Measurements from ENCODE around the gene SMDT1. TPM values are rescaled to one million over a fixed set of nuclear protein-coding genes. Genes with fewer than 3 reads are reported as not detected.
"Not testable (repeated sequence)": the region's sequence is repeated elsewhere in the genome, so short reads cannot be mapped to it uniquely, and the experiment has no call there.

SMDT1 gene
- total and polyA plus RNA-seq, 10 of the 15 experiments (the other 5 are each of a cell fraction or from before 2014, with no cell fraction given), result 19.7 to 176 (median 66.3) TPM

- ATAC-seq; RAD21 ChIA-PET (ENCODE audit: unreplicated experiment); H3K9ac ChIP-seq (ENCODE audit: control insufficient read depth, insufficient read depth, low read length); H3K36me3 ChIP-seq (ENCODE audit: control insufficient read depth in 2 of 2, insufficient read depth in 2 of 2, low read length in 1 of 2); H2AFZ ChIP-seq (ENCODE audit: control insufficient read depth, low read depth, low read length); H3K27ac ChIP-seq (ENCODE audit: control insufficient read depth, insufficient read depth); intact Hi-C loops (cut with micrococcal nuclease; ENCODE audit: unreplicated experiment); POLR2A ChIA-PET; H3K9me3 ChIP-seq (replicated peaks; ENCODE audit: control insufficient read depth, insufficient read depth, low read length); in situ Hi-C loops (cut with MboI); H4K20me1 ChIP-seq (ENCODE audit: control insufficient read depth, insufficient read depth); H3K4me3 ChIP-seq; DNase-seq (ENCODE audit: low read depth, low spot score); CTCF ChIA-PET; H3K27me3 ChIP-seq (replicated peaks in 1 of 2; ENCODE audit: control insufficient read depth in 2 of 2, insufficient read depth in 2 of 2, low read length in 1 of 2); SMC1A ChIA-PET (ENCODE audit: uncharacterized antibody, unreplicated experiment); H3K4me1 ChIP-seq (ENCODE audit: control insufficient read depth, insufficient read depth, low read length); FAIRE-seq; H3K79me2 ChIP-seq (ENCODE audit: control insufficient read depth, insufficient read depth, low read length); BruUV-seq (replicated peaks); H3K4me2 ChIP-seq (ENCODE audit: control insufficient read depth, insufficient read depth): not testable (repeated sequence)
- WGBS (ENCODE audit: insufficient coverage, insufficient replicate concordance, low lambda C conversion rate, missing lambda C conversion rate), result 0% methylated on average over 1 of the region's 7 CpGs
Observed at GRCh38 chr22:42130182-42130581, 50.7 kb downstream of the SMDT1 start.

DNA sequence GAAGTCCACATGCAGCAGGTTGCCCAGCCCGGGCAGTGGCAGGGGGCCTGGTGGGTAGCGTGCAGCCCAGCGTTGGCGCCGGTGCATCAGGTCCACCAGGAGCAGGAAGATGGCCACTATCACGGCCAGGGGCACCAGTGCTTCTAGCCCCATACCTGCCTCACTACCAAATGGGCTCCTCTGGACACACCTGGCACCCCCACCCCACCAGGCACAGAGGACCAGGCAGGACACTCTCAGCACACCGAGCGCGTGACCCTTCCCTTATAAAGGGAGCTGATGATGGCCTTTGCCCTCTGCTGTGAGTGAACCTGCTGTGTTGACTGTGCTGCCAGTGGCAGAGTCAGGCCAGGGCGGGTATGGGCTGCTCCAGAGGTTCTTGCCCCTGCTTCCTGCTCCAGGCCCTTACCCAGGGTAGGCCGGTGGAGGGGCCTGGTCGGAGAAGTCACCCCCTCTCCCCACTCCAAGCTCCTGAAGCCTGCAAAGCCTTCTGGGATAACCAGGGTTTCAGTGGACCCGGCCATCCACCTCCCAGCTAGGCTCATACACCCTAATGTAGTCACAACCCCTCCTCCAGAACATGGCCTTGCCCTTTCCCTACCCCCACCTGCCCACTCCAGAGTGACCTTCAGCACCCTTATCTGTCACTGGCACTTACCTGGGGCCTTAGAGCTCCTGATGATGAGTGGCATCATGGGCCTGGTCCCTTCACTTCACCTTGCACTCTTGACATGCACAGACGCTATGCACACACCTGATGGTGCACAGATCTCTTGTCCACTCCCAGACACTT lies 51.3 kb downstream of the SMDT1 start, which contains the start of gene CYP2D6:
Gene CYP2D6, minus strand, starts transcription at position 172 of the 793 bp plus-strand sequence. Its CDS starts 19 bp downstream, at position 153.
- H3K9me3 ChIP-seq (replicated peaks; ENCODE audit: control insufficient read depth, insufficient read depth, low read length); ATAC-seq; H3K79me2 ChIP-seq (ENCODE audit: control insufficient read depth, insufficient read depth, low read length); H3K9ac ChIP-seq (ENCODE audit: control insufficient read depth, insufficient read depth, low read length); H3K4me3 ChIP-seq; BruUV-seq (replicated peaks); POLR2A ChIA-PET; in situ Hi-C loops (cut with MboI); H3K4me2 ChIP-seq (ENCODE audit: control insufficient read depth, insufficient read depth); DNase-seq (ENCODE audit: low read depth, low spot score); RAD21 ChIA-PET (ENCODE audit: unreplicated experiment); H3K4me1 ChIP-seq (ENCODE audit: control insufficient read depth, insufficient read depth, low read length); CTCF ChIA-PET; FAIRE-seq; H3K27ac ChIP-seq (ENCODE audit: control insufficient read depth, insufficient read depth); SMC1A ChIA-PET (ENCODE audit: uncharacterized antibody, unreplicated experiment); H3K36me3 ChIP-seq (ENCODE audit: control insufficient read depth in 2 of 2, insufficient read depth in 2 of 2, low read length in 1 of 2); H4K20me1 ChIP-seq (ENCODE audit: control insufficient read depth, insufficient read depth); H3K27me3 ChIP-seq (replicated peaks in 1 of 2; ENCODE audit: control insufficient read depth in 2 of 2, insufficient read depth in 2 of 2, low read length in 1 of 2); intact Hi-C loops (cut with micrococcal nuclease; ENCODE audit: unreplicated experiment); H2AFZ ChIP-seq (ENCODE audit: control insufficient read depth, low read depth, low read length): not testable (repeated sequence)
- 61% methylated on average over 14 of the region's 14 CpGs for whole genome bisulfite sequencing (ENCODE audit: insufficient coverage, insufficient replicate concordance, low lambda C conversion rate, missing lambda C conversion rate)
